ENCODE measurements around the gene FOLR2. TPM values are rescaled to one million over a fixed set of nuclear protein-coding genes. Genes with fewer than 3 reads are reported as not detected.

The FOLR2 gene
- total RNA-seq, result not detected in 2 replicates

GRCh38 chr11:72216638-72217037 is at the start of gene FOLR2:
Gene FOLR2 (plus strand): TSS chr11:72216794. CDS start chr11:72218585, 1,791 bp downstream.

GRCh38 chr11:72191961-72192381 is 24.6 kb upstream of the FOLR2 start, which contains the start of gene FOLR1:
Gene FOLR1 (plus strand): TSS chr11:72192140. CDS start chr11:72192174, 34 bp downstream.

DNA sequence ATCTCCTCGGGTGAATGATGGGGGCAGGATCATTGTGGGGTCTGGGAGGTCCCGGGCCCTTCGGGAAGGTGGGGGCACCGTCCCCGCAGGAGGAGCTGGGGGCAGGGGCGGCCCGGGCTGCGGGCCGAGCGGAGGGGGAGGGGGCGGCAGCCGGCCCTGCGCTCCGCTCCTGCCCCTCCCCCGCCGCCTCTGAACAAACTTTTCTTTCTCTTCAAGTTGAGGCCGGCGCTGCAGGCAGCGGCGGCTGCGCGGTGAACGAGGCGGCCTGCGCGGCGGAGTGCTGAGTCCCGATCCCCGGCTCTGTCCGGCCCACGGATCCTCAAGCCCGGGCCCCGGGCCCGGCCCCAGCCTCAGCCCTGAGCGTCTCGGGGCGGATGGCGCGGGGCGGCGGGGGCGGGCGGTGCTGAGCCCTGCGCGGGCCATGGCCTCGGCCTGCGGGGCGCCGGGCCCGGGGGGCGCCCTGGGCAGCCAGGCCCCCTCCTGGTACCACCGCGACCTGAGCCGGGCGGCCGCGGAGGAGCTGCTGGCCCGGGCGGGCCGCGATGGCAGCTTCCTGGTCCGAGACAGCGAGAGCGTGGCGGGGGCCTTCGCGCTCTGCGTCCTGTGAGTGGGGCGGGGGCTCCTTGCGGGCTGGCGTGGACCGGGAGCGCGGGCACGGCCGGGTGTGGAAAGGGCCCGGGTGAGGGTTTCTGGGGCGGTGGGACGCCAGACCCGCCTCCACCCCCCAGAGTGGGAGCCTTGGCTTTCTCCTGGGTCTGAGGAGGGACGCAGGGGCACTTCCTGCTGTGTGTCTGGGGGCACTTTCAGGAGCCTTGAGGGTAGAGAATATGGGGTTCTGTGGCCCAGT is 8.2 kb downstream of the FOLR2 start, which contains the start of gene INPPL1:
Gene INPPL1 (plus strand): TSS at position 204 of the 847 bp plus-strand sequence. CDS start 218 bp downstream, at position 422.

DNA sequence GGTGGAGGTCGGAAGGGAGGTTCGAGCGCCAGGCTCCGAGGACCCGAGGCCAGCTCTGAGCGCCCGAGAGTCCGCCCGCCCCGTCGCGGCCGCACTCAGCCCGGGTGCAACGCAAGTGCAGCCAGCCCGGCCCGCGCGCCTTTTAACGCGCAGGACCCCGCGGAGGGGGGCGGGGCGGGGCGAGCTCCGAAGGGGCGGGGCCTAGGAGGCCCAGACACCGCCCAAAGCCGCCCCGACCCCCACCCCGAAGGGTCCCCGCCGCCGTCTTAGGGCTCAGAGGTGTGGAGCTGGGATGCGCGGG is 27.4 kb downstream of the FOLR2 start, which contains the start of gene PHOX2A:
Gene PHOX2A (minus strand): TSS at position 117 of the 301 bp plus-strand sequence. CDS start 172 bp downstream, outside the sequence.

Other genes starting within 250 kb of the FOLR2 start
- gene IL18BP, start 217.9 kb upstream of the FOLR2 start, total RNA-seq, result 0.65 and 1.6 TPM in 2 replicates
- 104 and 137 TPM in 2 replicates for gene NUMA1, start 136.3 kb upstream of the FOLR2 start, total RNA-seq
- 3.4 and 3.8 TPM in 2 replicates for gene LRRC51, start 135.9 kb upstream of the FOLR2 start, total RNA-seq
- 88.4 and 94.2 TPM in 2 replicates for gene LAMTOR1, start 113.5 kb upstream of the FOLR2 start, total RNA-seq
- gene TOMT, start 110.9 kb upstream of the FOLR2 start, total RNA-seq, result not detected in 2 replicates
- 16.6 and 19.7 TPM in 2 replicates for gene ANAPC15, start 104.1 kb upstream of the FOLR2 start, total RNA-seq
- not detected in 2 replicates for gene FOLR3, start 81.1 kb upstream of the FOLR2 start, total RNA-seq
- gene FOLR1, start 24.7 kb upstream of the FOLR2 start, total RNA-seq, result not detected in 2 replicates
- gene INPPL1, start 8.0 kb downstream of the FOLR2 start, total RNA-seq, result 28.7 and 31.2 TPM in 2 replicates
- gene PHOX2A, start 27.4 kb downstream of the FOLR2 start, total RNA-seq, result not detected in 2 replicates
- 21.3 and 24.8 TPM in 2 replicates for gene CLPB, start 217.7 kb downstream of the FOLR2 start, total RNA-seq